ENCODE results near the gene ZNF70.

DNA sequence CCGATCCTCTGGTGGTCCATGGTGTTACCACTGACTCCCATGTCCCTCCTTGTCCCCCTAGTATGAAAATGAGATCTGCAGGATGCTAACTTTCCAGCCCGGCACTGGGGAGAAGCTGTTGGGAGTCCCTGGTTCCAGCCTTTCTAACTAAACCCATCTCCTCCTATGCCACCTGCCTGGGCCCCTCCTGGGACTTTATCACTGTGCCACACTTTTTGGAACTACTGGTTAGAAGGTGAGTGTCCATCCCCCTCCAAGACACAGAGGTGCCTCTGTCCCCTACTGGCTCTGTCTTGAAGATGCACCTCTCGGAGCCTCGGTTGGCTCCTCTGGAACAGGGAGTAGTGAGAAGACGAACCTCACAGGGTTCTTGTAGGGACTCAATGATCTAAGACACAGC, 60.2 kb downstream of the ZNF70 start, which contains the start of gene RGL4:
- TF ChIP-seq CTCF (IDR thresholded peaks at IDR 0.05) (no peak), ATF3 (CRISPR knock-in tag; conservative IDR thresholded peaks at IDR 0.05) (no peak), CREM (CRISPR knock-in tag; IDR thresholded peaks at IDR 0.05) (no peak), GABPB1 (CRISPR knock-in tag; IDR thresholded peaks at IDR 0.05) (no peak), GTF2I (CRISPR knock-in tag; conservative IDR thresholded peaks at IDR 0.05) (no peak)
